Activated T-cell treated with anti-CD3 and anti-CD28 coated beads for 48 hours (primary cell): ENCODE measurements around the gene MB21D2.

Experiments
- DNase-seq: peaks from one replicate; pipeline ENCODE4 v3.0.0-alpha.2; 2020; ENCODE audit warnings: low read depth

The MB21D2 gene

DNA sequence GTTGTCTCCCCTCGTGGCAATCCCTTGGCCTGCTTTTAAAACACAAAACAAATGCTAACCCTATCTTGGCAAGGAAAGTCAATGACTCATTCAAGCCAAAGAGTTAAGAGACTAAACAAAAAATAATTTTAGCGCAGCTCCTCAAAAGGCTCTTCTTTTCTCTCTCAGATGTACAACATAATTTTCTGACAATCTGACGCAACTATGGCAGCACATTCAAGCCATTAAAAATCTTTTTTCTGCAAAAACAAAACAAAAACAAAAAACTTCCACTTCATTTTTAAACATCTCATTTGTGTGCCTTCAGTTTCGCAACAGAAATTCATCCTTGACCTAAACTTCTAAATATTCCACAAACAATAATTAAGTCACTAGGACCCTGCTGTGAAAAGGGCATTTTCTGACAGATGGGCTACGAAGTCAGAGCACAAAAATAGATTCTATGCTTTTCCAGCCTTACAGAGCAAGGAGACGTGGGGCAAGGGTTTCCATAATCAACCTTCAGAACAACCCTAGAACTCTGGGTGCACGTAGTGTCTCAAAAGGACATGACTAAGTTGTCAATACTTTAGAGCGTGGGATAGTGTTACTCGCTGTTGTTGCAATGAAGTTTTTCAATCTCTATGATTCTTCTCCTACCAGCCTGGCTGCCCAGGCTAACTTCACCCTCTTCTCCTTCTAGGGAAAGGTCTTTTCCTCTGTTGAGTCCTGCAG is 84.3 kb downstream of the MB21D2 start:
- no peak for DNase-seq

DNA sequence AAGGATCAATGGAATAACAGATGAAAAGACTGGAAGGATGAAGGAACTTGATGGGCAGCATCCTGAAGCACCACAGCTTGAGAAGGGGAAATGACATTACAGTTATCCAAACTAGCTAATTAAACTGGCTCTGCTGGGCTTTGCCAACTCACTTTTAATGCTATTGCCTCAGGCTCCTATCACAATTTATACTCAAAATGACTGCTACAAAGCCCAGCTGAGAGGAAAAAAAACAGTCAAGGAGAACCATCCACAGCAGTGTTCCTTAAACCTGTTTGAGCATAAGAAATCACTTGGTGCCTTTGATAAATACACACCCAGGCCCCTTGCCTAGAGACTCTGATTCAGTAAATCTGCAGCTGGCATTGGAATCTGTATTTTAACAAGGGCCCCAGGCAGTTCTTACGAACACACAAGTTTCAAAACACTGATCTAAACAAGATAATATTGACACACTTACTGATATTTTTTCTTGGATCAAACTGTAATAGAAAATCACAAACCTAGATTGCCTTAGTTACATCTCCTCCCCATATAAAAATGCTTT is 85.8 kb downstream of the MB21D2 start:
- no peak for DNase-seq

DNA sequence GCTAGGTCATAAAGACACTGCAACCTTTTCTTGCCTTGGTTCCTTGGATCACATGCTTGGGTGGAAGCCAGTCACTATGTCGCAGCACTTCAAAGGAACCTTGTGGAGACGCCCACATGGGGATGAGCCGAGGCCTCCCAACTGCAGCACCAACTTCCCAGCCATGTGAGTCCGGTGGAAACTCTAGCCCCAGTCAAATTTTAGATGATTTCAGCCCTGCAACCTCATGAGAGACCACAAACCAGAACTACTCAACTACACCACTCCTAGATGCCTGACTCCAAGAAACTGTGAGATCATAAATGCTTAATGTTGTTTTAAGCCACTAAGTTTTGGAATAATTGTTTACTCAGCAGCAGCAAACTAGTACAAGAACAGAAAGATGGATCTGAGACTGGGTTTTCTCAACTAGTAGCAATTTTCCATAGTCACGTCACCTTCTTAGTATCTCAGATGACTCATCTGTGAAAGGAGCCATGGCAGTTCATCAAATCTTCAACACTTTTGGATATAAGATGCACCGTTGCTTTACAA is 86.5 kb downstream of the MB21D2 start:
- no peak for DNase-seq

DNA sequence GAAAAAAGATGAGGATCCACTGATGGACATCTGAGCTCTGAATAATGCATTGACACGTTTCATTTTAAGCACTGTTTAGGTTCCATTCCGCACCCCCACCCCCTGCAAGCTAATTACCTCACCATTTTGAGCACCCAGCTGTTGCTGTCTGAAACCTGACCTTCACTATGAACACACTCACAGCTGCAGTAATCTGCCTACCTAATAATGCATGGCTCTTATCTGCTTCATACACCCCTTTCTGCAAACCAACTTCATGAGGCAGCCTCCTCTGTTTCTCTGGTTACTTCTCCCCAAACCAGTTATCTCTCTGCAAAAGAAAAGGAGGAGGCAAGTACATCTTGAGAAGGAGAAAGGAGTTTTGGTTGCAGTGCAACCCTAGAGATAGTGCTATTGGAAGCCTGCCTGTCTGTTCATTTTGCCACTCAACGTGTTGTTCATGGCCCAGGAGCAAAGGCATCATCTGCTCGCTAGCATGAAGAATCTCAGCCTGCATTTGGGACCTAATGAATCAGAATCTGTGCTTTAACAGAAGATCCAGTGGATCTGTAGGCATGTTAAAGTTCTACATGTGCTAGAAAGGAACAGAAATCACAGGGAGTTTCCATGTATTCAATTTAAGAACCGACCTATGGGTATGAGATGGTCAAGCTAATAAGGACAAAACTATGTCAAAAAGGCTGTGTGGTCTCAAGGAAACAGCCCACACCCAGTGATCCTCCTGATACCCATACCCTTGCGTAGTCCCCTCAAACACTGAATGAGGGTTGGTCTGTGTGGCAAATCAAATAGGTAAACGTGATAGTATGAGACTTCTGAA is 87.2 kb downstream of the MB21D2 start:
- DNase-seq: no peak

DNA sequence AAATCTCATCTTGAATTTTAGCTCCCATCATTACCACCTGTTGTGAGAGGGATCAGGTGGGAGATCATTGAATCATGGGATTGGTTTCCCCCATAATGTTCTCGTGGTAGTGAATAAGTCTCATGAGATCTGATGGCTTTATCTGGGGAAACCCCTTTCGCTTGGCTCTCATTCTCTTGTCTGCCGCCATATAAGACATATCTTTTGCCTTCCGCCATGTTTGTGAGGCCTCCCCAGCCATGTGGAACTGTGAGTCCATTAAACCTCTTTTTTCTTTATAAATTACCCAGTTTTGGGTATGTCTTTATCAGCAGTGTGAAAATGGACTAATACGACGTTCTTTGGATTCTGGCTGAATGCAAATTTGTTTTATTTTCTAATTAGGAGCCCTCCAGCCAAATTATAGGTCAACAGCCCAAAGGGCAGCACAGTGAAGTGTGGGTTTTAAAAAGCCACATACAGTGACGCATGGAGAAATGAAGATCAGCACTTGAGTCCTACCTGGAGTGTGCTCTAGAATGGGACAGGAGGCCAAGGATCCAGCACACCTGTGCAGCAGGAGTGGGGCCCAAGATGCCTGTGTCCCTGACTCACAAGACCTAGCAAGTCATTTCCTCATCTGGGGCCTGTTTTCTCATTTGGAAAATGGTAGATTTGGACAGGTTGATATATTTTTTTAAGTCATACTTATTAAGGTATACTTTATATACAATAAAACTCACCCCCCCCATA is 89.6 kb downstream of the MB21D2 start:
- no peak for DNase-seq

DNA sequence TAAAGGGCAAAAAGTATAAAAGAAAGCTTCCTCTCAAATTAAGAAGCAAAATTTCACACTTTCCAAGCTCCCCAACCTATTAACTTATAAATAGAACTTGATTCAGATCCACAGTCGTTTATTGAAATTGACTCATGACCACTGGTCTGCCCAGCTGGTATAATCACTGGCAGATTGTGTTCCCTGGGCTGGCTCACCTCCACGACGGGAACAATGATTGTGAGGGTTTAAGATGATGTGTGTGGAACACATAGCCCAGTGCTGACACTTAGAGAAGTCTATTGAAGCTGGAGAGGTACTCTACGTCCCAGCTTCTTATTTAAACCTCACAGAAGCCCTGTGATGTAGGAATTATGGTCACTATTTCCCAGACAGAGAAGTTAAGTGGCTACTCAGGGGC is 90.4 kb downstream of the MB21D2 start:
- DNase-seq: no peak

DNA sequence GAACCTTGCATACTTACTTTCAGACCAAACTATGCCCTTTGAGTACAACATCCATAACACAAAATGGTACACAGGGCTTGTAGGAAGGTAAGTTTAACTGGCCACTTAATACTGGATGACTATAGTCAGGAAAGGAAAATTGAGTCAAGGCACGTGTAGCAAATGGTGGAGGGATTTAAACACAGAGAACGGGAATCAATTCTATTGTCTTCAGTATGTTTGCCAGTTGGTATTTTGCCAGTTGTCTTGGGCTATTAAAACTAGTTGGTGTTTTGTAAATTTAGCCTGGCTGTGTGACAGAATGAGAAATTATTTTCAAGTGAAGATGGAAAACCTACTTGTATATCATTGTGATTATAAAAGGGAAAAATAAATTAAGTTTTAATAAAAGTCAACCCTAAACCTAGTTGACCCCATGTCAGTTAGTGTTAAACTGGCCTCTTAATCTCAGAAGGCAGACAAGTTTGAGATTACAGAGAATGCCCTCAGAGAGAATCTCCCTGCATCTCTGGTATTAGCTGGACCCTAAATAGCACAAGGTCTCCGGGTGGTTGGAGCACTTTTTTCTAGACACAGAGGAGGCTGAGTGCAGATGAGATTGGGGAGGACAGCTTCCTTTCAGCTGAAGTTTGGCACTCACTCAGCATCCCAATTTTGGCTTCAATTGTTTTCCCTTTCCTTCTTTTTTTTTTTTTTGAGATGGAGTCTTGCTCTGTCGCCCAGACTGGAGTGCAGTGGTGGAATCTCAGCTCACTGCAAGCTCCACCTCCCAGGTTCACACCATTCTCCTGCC is 91.2 kb downstream of the MB21D2 start:
- DNase-seq: no peak

DNA sequence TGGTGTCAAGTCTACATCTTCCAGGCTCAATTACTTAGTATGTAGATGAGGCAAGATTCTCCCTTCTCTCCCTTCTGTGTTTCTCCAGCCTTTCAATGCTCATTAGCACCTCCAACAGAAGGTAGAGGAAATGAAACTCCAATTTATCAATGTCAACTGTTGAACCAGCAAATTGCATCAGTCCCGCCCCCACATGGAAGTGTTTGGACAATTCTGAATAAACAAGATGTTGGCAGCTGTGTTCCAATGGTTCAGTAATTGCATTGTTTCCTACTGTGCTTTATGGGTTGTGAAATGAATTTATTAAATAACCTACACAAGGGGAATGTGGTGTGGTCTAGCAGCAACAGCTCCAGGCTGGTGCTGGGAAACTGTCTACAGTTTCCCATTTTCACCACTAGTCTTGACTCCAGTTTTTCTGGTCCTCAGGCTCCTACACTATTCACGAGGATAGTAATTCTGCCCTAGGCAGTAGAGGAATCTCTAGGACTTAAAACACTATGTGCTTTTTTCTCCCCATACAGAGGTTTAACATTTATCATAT is 91.9 kb downstream of the MB21D2 start:
- DNase-seq: no peak

DNA sequence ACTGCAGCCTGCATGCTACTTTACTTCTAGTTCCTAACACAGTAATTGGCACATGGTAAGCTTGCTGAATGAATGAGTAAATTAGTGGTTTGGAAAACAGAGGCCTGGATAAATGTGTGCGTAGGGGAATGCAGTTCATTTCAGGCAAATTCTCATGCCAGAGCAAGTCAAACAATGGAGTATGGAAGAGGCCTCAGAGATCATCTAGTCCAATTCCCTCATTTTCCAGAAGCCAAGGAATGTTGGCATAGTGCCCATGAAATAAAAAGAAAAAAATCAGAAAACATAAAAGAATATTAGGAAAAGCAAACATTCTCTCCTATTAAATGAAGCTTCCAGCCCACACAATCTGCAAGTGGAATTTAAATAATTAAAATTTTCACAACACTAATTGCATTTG is 92.4 kb downstream of the MB21D2 start:
- no peak for DNase-seq

DNA sequence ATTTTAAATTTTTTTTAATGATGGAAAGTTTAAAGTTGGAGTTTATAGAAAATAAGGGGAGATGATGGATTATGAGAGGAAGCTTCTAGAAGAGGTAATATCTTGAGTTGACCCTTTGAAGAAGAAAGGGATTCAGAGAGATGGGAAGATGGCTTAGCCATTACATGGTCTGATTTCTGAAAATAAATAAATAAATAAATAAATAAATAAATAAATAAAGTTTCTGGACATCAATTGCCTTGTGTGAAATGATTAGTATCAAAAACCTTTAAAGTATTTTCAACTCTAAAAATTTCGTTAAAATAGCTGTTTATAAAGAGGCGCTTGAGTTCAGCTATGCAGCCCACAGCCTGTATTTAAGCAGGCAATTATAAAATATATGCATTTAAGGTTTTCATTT is 93.3 kb downstream of the MB21D2 start:
- DNase-seq: no peak

DNA sequence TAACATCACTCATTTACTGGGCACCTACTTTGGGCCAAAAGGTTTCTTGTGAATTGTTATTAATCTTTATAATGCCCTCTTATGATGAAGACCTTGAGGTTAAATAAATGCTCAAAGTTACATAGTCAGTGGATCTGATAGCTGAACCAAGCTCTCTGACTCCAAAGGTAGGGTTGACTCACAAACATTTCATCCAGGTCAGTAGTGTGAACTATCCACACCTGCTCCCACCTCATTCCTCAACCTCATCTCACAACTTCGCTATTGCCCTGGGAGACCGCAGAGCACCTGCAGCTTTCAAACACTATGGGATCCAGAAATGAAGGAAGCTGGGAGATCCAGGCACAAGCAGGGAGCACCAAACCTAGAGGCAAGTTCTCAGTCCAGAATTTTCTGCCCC is 96.5 kb downstream of the MB21D2 start:
- no peak for DNase-seq

DNA sequence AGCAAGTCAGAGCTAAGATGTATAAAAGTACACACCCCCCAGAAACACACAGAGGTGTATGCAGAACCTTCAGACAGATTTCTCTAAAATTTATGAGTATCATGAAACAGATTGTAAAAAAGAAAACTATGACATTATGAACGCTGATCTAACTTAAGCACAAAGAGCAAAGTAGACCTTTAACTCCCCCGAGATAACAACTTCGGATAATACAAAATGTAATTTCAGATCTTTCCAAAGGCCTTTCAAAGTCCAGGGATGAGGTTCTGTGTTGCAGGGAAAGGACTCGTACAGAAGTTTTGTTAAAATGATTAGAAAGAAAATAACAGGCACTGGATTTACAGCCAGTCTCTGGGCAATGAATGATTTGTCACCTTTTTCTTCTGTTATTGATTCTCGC is 97.5 kb downstream of the MB21D2 start:
- DNase-seq: no peak

DNA sequence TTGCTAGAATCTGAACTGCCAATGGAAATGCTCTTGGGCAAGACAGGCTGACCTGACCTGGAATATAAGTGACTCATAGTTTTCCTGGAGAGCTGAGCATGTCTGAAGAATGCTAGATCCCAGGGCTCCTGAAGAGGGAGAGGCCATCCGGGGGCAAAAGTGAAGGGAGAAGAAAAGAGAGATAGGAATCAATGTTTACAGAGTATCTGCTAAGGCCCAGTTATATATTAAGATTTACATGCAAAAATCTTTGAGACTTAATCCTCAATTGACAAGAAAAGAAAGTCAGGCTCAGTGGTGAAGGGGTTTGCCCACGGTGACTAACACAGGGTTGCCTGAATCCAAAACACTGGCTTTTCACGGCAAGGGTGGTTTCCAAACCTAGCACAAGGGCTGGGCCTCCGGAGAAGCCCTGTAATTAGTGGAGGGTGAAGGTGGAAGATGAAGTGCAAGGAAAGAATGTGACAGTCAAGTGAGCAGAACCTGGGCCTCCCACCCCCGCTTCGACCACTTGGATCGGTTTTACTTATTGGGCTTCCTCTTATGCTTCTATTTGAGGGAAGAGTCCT is 98.6 kb downstream of the MB21D2 start:
- peak; percentile 24 for DNase-seq

DNA sequence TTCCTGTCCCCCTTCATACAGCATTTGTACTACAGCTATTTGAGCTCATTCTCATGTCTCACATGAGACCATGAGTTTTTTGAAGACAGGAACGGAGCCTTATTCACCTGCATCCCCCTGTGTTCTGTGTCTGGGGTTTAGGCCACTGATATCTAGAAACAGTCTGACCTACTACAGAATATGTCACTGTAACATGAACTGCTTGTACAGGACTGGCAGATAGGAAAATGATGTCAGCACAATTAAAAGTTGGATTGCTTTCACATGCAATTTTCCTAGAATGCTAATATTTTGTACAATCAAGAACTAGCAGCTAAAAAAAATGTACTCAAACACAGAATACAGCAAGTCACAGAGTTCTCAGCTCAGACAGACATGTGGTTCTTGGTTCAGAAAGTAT is 99.5 kb downstream of the MB21D2 start:
- no peak for DNase-seq

DNA sequence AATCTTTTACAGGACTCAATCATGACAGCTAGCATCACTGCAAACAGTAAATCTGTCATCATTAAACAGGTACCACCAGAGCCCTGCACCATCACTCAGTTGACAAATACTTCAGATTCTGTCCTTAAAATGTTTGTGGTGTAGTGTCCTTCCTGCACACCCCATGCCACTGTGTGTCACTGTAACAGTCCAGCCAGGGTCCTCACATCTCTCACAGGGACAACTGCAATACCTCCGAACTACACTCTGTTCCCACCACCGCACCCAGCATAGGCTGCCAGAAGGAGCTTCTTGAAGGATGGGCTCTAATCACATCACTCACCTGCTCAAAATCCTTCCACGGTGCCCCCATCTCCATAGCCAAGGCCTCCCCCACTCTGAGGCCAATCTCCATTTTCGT is 100.2 kb downstream of the MB21D2 start:
- DNase-seq: no peak

DNA sequence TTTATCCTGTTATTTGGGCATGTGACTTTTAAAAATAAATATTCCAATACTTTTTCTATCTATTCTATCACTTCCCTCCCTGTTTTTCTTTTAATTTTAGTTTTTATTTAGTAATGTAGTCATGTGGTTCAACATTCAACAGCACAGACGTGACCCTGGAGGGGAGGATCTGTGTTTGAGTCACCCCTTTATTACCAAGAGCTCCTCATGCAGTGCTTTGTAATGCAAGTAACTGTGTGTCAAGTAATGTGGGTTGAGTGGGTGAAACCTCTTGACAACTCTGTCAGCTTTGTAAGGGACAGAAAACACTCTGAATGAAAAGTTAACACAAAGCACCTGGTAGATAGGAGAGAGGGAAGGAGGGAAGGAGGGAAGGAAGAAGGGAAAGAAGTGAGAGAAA is 100.6 kb downstream of the MB21D2 start:
- DNase-seq: no peak

DNA sequence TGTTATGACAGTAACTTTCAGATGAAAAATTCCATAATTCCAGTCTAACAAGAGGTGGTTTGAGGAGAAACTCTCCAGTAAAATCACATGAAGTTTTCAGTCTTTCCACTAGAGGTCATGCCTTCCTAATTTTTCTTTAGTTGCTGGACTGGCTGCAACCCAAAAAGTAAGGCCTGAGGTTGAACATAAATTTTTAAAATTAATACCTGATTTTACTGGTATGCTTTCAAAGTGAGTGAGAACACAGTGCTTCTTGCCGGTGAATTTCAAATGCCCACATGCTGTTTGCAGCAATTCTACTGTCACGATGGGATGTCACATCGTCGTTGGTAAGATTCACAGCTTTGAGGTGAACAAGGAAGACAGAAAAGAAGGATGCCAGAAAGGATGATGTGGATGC is 101.3 kb downstream of the MB21D2 start:
- DNase-seq: no peak

DNA sequence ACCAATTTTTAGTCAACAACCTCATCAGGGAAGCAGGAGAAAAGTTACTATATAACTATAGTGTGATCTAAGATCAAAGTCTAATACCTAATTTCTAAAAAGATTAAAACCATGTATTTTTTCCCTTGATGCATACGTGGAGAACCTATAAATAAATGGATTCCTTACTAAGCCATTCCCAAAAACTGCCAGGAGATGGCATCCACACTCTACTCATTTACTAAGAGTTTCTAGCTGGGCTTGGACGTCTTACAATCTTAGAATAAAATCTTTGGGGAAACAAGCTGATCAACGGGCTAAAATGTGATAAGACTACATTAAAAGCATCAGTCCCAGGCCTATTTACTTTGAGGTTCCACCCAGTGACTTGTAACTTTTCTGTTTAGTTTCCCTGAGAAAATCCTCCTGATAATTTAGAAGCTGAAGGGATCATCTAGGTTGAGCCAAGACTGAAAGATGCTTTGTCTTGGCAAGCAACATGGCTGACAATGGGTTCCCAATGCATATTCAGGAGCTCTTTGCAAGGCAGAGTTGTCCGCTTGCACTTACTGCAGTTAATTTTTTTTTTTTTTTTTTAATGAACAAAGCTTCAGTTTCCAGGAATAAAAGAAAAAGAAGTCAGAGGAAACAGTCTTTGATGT is 104.8 kb downstream of the MB21D2 start:
- no peak for DNase-seq

DNA sequence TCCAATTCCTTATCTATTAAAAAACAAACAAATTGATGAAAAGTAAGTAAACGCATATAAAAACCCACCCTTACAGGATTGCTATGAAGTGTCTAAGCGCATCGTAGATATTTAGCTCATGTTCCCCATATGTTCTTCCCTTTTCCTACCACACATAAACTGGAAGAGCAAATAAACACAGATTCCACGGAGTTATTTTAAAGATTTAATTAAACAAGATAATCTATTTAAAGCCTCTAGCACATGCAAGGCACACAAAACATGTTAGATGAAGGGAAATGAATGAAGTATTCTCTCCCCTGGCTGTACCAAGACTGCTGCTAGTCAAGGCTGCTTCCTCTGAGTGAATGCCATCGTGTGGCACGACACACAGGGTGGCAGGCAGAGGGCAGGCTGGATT is 111.9 kb downstream of the MB21D2 start:
- no peak for DNase-seq

DNA sequence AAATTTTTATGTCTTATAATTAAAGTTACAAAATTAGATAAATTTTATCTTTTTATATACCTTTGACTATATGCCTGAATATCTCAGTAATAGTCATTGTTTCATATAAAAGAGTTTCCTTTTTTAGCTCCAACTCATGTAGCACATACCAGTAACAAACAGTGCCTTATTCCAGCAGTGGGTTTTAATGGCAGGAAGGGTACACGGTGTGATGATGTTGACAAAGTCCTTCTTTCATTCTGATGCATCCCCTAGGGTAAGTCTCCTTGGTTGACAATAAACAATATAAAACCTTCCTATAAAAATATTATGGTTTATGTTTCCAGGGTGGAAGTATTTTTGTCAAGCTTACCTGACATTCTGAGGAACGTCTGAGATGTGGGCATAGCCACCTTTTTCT is 113.2 kb downstream of the MB21D2 start:
- DNase-seq: no peak
